Right hindlimb (tissue), 1 donor: ENCODE results near the gene WDR86.

Source experiments
- DNase-seq: peaks from one replicate; pipeline ENCODE4 v3.0.0-alpha.2; 2018

WDR86 gene

GRCh38 chr7:151439855-151440798, 30.3 kb upstream of the WDR86 start, which contains the start of gene CRYGN:
TSS of gene CRYGN (minus strand) at chr7:151440141. CDS start at chr7:151439917, 224 bp downstream.
- no peak for DNase-seq

DNA sequence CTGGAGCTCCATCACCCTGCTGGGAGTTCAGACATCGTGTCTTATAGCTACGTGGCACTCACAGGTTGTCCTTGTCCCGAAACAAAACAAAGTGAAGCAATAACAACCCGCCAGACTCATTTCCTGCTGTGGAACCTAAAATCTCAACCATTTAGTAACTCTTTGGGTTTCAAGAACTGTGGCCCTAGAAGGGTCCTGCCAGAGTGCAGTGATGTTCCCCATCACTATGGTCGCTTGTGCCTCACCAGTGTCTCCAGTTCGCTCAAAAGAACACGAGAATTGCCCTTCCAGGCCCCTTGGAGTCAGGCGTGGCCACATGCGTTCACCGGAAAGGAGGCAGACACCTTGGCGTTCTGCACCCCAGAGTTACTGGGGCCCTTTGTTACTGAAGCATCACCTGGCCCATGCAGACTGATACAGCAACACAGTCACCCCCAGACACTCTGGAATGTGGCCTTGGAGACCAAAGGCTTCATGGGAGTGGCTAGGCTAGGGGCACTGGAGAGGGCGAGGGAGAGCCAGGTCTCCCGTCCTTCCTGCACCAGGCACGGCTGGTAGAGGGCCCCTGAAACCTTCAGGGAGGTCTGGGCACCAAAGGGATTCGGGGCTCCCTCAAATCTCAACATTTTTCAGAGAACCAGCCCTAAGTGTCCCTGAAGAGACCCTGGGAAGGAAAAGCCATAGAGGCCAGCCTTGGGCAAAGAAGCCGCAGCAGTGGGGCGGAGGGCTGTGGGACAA, 29.2 kb upstream of the WDR86 start:
- no peak for DNase-seq

DNA sequence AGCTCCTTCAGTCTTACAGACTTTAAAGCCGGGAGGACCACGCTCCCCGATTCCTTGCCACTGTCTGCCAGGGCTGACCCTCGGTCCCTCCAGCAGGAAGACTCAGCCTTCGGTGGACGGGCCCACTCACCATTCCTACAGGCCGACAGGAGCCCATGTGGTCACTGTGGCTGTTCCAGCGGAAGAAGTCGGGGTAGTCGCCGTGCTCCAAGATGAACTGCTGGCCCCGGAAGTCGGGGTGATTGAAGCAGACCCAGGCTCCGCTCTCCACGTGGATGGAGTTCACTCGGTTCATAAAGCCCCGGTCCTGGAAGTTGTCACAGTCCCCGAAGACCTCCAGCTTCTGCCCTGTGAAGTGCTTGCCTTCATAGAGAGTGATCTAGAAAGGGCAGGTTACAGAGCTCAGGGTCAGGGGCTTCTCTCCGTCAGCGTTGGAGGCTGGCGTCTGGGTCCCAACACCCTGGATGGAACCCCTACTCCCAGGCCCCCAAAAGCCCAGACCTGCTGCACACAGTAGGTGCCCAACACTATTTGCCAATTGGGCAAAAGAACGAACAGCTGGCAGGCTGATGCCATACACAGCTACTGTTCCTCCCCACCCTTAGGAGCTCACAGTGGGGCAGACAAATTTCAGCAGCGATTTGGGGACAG, 28.2 kb upstream of the WDR86 start:
- DNase-seq = no peak

- DNase-seq = no peak
These were observed 27.3 kb upstream of the WDR86 start for GRCh38 chr7:151437159-151437553.

GRCh38 chr7:151436446-151437158, 26.8 kb upstream of the WDR86 start:
- DNase-seq = peak; percentile 68

GRCh38 chr7:151435971-151436370, 26.1 kb upstream of the WDR86 start:
- no peak for DNase-seq

DNA sequence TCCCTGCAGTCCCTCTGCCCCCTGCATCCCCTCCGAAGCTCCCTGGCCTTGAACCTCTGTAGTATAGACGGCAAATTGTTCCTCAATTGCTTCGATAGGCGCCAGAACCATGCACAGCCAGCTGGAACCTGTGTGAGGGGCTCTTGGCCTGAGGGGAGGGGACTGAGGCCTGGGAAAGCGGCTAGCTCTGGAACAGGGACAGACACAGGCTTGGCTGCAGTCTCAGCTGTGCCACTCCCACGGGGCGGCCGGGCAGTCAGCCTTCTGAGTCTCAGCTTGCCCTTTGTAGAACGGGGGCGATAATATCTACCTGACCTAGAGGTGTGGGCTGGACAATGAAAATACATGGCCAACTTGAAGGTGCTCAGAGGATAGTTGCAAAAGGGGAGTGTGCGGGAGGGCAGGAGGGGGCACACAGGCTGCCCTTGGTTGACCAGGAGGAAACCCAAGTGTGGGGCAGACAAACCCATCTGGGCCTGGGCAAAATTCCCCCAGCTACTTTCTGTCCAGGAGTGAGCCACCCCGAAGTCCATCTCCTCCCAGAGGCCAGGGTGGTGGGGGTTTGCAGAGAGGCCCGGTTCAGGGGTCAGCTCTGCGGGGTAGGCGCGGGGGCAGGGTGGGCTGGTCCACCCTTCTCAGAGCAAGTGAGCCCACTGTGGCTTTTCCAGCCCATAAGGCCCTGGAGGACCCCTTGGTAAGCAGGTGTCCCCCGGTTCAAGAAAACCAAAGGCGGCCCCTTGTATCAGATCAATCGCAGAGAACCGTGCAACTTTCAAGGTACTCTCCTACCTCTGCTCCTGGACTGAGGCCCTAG, 25.5 kb upstream of the WDR86 start:
- DNase-seq = no peak

- DNase-seq = no peak
These were observed 24.7 kb upstream of the WDR86 start for GRCh38 chr7:151434549-151434948.

DNA sequence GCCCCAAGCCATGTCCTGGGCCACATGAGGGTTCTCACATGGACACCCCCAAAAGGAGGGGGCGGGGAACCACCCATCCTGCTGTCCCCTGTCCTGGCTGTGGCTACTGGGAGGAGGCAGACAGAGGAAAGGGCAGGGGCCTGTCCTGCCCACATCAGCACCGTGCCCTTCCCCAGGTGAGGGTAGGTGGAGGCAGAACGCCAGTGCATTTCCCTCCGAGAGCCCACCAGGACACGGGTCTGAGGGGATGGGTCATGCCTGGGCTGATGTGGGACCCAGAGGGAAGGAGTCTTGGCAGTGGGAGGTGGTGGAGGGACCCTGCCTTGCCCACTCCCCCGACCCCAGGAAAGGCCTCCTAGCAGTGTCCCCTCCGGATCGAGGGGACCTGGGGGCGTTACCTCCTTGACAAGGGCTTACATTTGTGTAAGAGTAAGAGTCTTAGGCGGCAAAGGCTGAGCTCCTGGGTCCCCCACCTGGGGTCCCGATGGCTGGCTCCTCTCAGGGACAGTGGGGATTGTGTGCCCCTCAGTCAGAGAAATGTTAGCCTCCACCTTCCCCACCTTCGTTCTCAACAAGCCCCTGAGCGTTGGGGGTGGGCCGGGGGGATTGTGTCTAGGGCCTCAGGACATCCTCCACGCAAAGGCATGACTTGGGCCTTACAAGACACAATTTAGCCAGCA, 24.0 kb upstream of the WDR86 start:
- DNase-seq = no peak

GRCh38 chr7:151432658-151433521, 23.1 kb upstream of the WDR86 start:
- no peak for DNase-seq

GRCh38 chr7:151431768-151432311, 22.0 kb upstream of the WDR86 start:
- DNase-seq = no peak

DNA sequence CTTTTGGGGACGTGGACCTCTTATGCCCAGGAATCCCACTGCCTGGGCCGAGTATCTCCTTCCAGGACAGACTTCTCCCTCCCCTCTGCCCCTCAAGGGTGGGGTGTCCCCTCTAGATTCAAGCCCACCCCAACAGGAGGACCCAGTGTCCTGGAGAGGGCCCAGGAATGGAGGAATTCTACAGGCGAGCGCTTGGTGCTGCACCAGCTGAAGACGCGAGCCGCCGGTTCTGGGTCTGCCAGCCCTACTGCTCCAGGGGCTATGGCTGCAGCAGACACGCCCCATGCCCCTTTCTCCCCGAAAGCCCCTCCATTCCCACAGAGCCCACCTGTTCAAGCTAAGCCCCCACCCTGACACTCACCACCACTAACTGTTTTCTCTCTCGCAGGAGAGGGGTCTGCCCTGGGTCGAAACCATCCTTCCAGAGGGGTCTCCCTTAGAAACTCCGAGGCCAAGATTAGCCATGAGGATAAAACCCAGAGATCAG, 21.5 kb upstream of the WDR86 start:
- no peak for DNase-seq

GRCh38 chr7:151430391-151431205, 20.8 kb upstream of the WDR86 start:
- DNase-seq = no peak

- no peak for DNase-seq
These were observed 19.9 kb upstream of the WDR86 start for GRCh38 chr7:151429560-151430331.

DNA sequence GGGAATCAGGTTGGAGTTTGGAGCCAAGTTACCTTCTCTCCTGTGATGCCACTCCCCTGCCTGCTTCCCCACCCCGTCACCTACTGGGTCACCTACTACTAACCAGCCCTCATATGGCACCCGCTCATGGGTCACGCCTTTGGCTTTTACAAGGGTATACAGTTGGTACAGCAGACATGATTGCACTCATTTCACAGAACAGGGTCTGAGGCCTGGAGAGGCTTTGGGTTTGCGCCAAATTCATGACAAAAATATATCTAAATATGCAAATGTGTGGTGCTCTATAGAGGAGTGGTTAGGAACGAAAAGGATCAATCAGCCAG, 19.4 kb upstream of the WDR86 start:
- DNase-seq = no peak

GRCh38 chr7:151428378-151429236, 18.8 kb upstream of the WDR86 start:
- peak; percentile 69 for DNase-seq
